IMR-90 (cell line): ENCODE measurements around the gene IMP3. TPM values are rescaled to one million over a fixed set of nuclear protein-coding genes. Genes with fewer than 3 reads are reported as not detected.

ENCODE experiments used
- ATAC-seq: fragments of 200-7000 bp; cut with Tn5 transposase; 2 replicates; pipeline ENCODE4 v1.9.1; 2020; ENCODE audit warnings: low read depth, mild to moderate bottlenecking, moderate library complexity
- BruUV-seq: library from RNA; stranded (reverse); fragments of 400-500 nt; replicated peaks from 2 replicates; lab custom pipeline; 2021; lab: Mats Ljungman, UMichigan
- CTCF ChIA-PET: fragments of 300-600 bp; formaldehyde crosslinking; extraction: SDS; loops from one replicate; lab custom pipeline; 2021; ENCODE audit warnings: antibody characterized with exemption; lab: Yijun Ruan, JAX
- POLR2A ChIA-PET: fragments of 300-600 bp; sonication (Branson Sonifier 250); formaldehyde crosslinking; loops from one replicate; lab custom pipeline; 2022; ENCODE audit warnings: antibody characterized with exemption; ENCODE audit not compliant: unreplicated experiment; lab: Charles Lee
- DNase-seq: peaks from one replicate; pipeline ENCODE4 v3.0.0; 2013
- H2AFZ ChIP-seq: replicated peaks from 2 replicates; pipeline ENCODE3; 2013; ENCODE audit warnings: low read length, mild to moderate bottlenecking; ENCODE audit not compliant: poor library complexity
- H2AK5ac ChIP-seq: 2 replicates; pipeline ENCODE4 v1.6.1; 2013; ENCODE audit warnings: low read depth, low read length, inconsistent platforms
- H2AK9ac ChIP-seq: replicated peaks from 2 replicates; pipeline ENCODE3; 2013; ENCODE audit warnings: mild to moderate bottlenecking, low read depth, low read length, moderate library complexity; ENCODE audit not compliant: poor library complexity
- H2BK120ac ChIP-seq: 2 replicates; pipeline ENCODE4 v1.6.1; 2013; ENCODE audit warnings: low read depth, low read length, inconsistent platforms
- H2BK15ac ChIP-seq: 3 replicates; pipeline ENCODE4 v1.6.1; 2013; ENCODE audit warnings: low read depth, low read length, inconsistent platforms
- H2BK20ac ChIP-seq: 2 replicates; pipeline ENCODE4 v1.6.1; 2013; ENCODE audit warnings: low read depth, mild to moderate bottlenecking, inconsistent platforms, low read length, moderate library complexity
- H2BK5ac ChIP-seq: 2 replicates; pipeline ENCODE4 v1.6.1; 2013; ENCODE audit warnings: mild to moderate bottlenecking, low read depth, low read length, inconsistent platforms; ENCODE audit not compliant: poor library complexity, severe bottlenecking
- H3K14ac ChIP-seq: replicated peaks from 2 replicates; pipeline ENCODE4 v1.6.1; 2013; ENCODE audit warnings: low read depth, low read length, inconsistent platforms
- H3K18ac ChIP-seq: 2 replicates; pipeline ENCODE4 v1.6.1; 2013; ENCODE audit warnings: low read depth, low read length, control low read depth
- H3K23ac ChIP-seq: 2 replicates; pipeline ENCODE4 v1.6.1; 2013; ENCODE audit warnings: low read depth, low read length, inconsistent platforms
- H3K27ac ChIP-seq: 2 replicates; pipeline ENCODE4 v1.5.1; 2013; ENCODE audit warnings: mild to moderate bottlenecking, control low read depth, low read length; ENCODE audit not compliant: insufficient read depth
- H3K27me3 ChIP-seq: 2 replicates; pipeline ENCODE4 v1.6.1; 2013; ENCODE audit warnings: low read length; ENCODE audit not compliant: control insufficient read depth, insufficient read depth
- H3K36me3 ChIP-seq: 2 replicates; pipeline ENCODE4 v1.6.1; 2013; ENCODE audit warnings: low read length, mixed read lengths; ENCODE audit not compliant: control insufficient read depth, insufficient read depth
- H3K4ac ChIP-seq: 2 replicates; pipeline ENCODE4 v1.6.1; 2013; ENCODE audit warnings: low read depth, low read length, inconsistent platforms
- H3K4me1 ChIP-seq: 2 replicates; pipeline ENCODE4 v1.6.1; 2013; ENCODE audit warnings: low read length, mixed read lengths; ENCODE audit not compliant: control insufficient read depth, insufficient read depth
- H3K4me2 ChIP-seq: 2 replicates; pipeline ENCODE4 v1.6.1; 2013; ENCODE audit warnings: low read depth, mild to moderate bottlenecking, control low read depth, low read length, moderate library complexity
- H3K4me3 ChIP-seq: 2 replicates; pipeline ENCODE4 v1.5.1; 2013; ENCODE audit warnings: low read depth, mild to moderate bottlenecking, control low read depth, low read length, moderate library complexity; ENCODE audit not compliant: insufficient read depth
- H3K56ac ChIP-seq: 2 replicates; pipeline ENCODE4 v1.6.1; 2013; ENCODE audit warnings: low read length, inconsistent platforms; ENCODE audit not compliant: insufficient read depth; ENCODE audit errors: extremely low read depth
- H3K79me1 ChIP-seq, 2 experiments: 2 replicates each; pipeline ENCODE4 v1.6.1; 2013; ENCODE audit warnings: low read length in 2 of 2, inconsistent platforms in 1 of 2, low read depth in 1 of 2
- H3K9ac ChIP-seq: 2 replicates; pipeline ENCODE4 v1.6.1; 2013; ENCODE audit warnings: low read depth, low read length, control low read depth
- H3K9me1 ChIP-seq: 2 replicates; pipeline ENCODE4 v1.6.1; 2013; ENCODE audit warnings: low read length, inconsistent platforms; ENCODE audit not compliant: insufficient read depth
- H3K9me3 ChIP-seq: 2 replicates; pipeline ENCODE4 v1.6.1; 2013; ENCODE audit warnings: low read length; ENCODE audit not compliant: control insufficient read depth, insufficient read depth
- H4K20me1 ChIP-seq: 2 replicates; pipeline ENCODE4 v1.6.1; 2013; ENCODE audit warnings: low read length, inconsistent platforms; ENCODE audit not compliant: insufficient read depth
- H4K5ac ChIP-seq: 2 replicates; pipeline ENCODE4 v1.6.1; 2013; ENCODE audit warnings: mild to moderate bottlenecking, low read depth, low read length, control low read depth
- H4K8ac ChIP-seq, 2 experiments: 2 replicates each; pipeline ENCODE4 v1.6.1; 2013; ENCODE audit warnings: low read depth in 2 of 2, low read length in 2 of 2, control low read depth in 1 of 2, inconsistent platforms in 1 of 2
- H4K91ac ChIP-seq: 2 replicates; pipeline ENCODE4 v1.6.1; 2013; ENCODE audit warnings: low read depth, low read length, inconsistent platforms; ENCODE audit not compliant: insufficient read depth
- CHD1 ChIP-seq: IDR thresholded peaks from 2 replicates; pipeline ENCODE4 v1.6.1; 2012; ENCODE audit warnings: low read depth, low read length, improper control_type of control experiment
- FOS ChIP-seq: fragments of 150-350 bp; IDR thresholded peaks from 2 replicates; pipeline ENCODE4 v1.6.1; 2016; ENCODE audit warnings: low read depth, low read length
- MAZ ChIP-seq: IDR thresholded peaks from 2 replicates; pipeline ENCODE4 v1.6.1; 2012; ENCODE audit warnings: low read depth, mild to moderate bottlenecking, low read length, improper control_type of control experiment, moderate library complexity, borderline replicate concordance
- MXI1 ChIP-seq: IDR thresholded peaks from 2 replicates; pipeline ENCODE4 v1.6.1; 2012; ENCODE audit warnings: low read depth, mild to moderate bottlenecking, low read length, moderate library complexity, borderline replicate concordance
- POLR2A ChIP-seq: IDR thresholded peaks from 2 replicates; pipeline ENCODE4 v1.6.1; 2012; ENCODE audit warnings: mild to moderate bottlenecking, low read depth, low read length
- RAD21 ChIP-seq: IDR thresholded peaks from 2 replicates; pipeline ENCODE4 v1.6.1; 2012; ENCODE audit warnings: low read length, improper control_type of control experiment
- RCOR1 ChIP-seq: IDR thresholded peaks from 2 replicates; pipeline ENCODE4 v1.6.1; 2012; ENCODE audit warnings: mild to moderate bottlenecking, low read length, improper control_type of control experiment; ENCODE audit not compliant: insufficient replicate concordance
- USF2 ChIP-seq: fragments of 150-350 bp; IDR thresholded peaks from 2 replicates; pipeline ENCODE4 v1.6.1; 2017; ENCODE audit warnings: mild to moderate bottlenecking, antibody characterized with exemption, low read length, low read depth
- WGBS, 2 experiments: methylation state at CpG; one replicate each; pipeline versions ENCODE4 v1.1.5 to v1.1.7; 2013; ENCODE audit warnings: missing lambda C conversion rate in 2 of 2; ENCODE audit not compliant: insufficient read length in 1 of 2; ENCODE audit errors: extremely low coverage in 2 of 2; 5-methylcytosine and 5-hydroxymethylcytosine counted together
- dilution Hi-C: fragments of 300-500 bp; cut with HindIII; formaldehyde crosslinking; loops from one replicate; pipeline ENCODE4 v1.14.3; 2018; ENCODE audit warnings: low sequenced_read_pairs; ENCODE audit not compliant: unreplicated experiment
- in situ Hi-C: fragments of 300-500 bp; cut with MboI; formaldehyde crosslinking; loops from 3 replicates; pipeline ENCODE4 v1.14.3; 2019; ENCODE audit warnings: low sequenced_read_pairs, inconsistent platforms, mixed read lengths
- intact Hi-C: fragments of 100-400 bp; cut with micrococcal nuclease; formaldehyde crosslinking; loops from 2 replicates; pipeline ENCODE4 v1.10.0; 2022
- polyA plus RNA-seq, 3 experiments: library from polyadenylated mRNA; depleted of rRNA; stranded (reverse); fragments of >200 nt; gene quantifications; 2 replicates each; pipeline ENCODE4 v1.2.3, GENCODE V29; 2012; ENCODE audit warnings: low replicate concordance in 1 of 3
- total RNA-seq: library from RNA; depleted of rRNA; stranded (reverse); fragments of >200 nt; gene quantifications from 2 replicates; pipeline ENCODE4 v1.2.3, GENCODE V29; 2012

IMP3 gene
- total and polyA plus RNA-seq, 2 of the 4 experiments (the other 2 are of a cell fraction), result 42.1 to 59.3 TPM

GRCh38 chr15:75688831-75689230, 48.8 kb upstream of the IMP3 start:
- Histone ChIP-seq H3K4me1 (peaks cover 8% of the 10 kb centered on the region), H4K91ac (no peak overlapping the region), H3K4ac (no peak overlapping the region), H4K20me1 (peaks cover 13% of the 10 kb centered on the region), H2AFZ (no peak overlapping the region), H3K36me3 (peaks cover 21% of the 10 kb centered on the region), H3K14ac (no peak overlapping the region), H3K23ac (no peak overlapping the region), H3K4me2 (no peak overlapping the region), H2AK5ac (no peak overlapping the region), H4K8ac (no peak overlapping the region), H3K9ac (no peak overlapping the region), H4K5ac (no peak overlapping the region), H2BK20ac (no peak overlapping the region), H2BK15ac (no peak overlapping the region), H3K56ac (no peak overlapping the region), H3K9me1 (peaks cover 9% of the 10 kb centered on the region), H2AK9ac (no peak overlapping the region), H3K79me1 (peaks cover 11 to 52% of the 10 kb centered on the region in 2 experiments), H3K9me3 (no peaks in the 10 kb centered on the region), H3K4me3 (no peak overlapping the region), H3K27me3 (no peaks in the 10 kb centered on the region), H3K27ac (no peak overlapping the region), H2BK120ac (no peak overlapping the region), H3K18ac (no peak overlapping the region), H2BK5ac (no peak overlapping the region)
- in situ Hi-C loops (loop anchor here (5.0 kb wide), 2 partner anchors 43 to 118 kb away; no protein-coding TSS in a partner anchor), dilution Hi-C loops (no loop called here), intact Hi-C loops (no loop called here)
- POLR2A ChIA-PET, result no interaction called here
- CTCF ChIA-PET, result no interaction called here
- BruUV-seq, result no TSS peak
- DNase-seq (no peak), ATAC-seq (no peak)
- WGBS, 2 experiments, result 97% methylated on average over 19 of the region's 26 CpGs; no CpG with 5 or more reads in 1 of the 2 experiments
- TF ChIP-seq POLR2A (no peak), MAZ (no peak), MXI1 (no peak), RCOR1 (no peak), FOS (no peak), RAD21 (no peak), USF2 (no peak), CHD1 (no peak)
